Thoracic aorta (tissue), 2 donors: Measurements from ENCODE around the gene NTSR1. TPM values are rescaled to one million over a fixed set of nuclear protein-coding genes. Genes with fewer than 3 reads are reported as not detected.

ENCODE experiments used
- ATAC-seq: fragments of 150-250 bp; one replicate; pipeline ENCODE4 v1.8.0; 2017; ENCODE audit warnings: low read depth; ENCODE audit not compliant: insufficient number of reproducible peaks, low FRiP score
- DNase-seq: peaks from one replicate; pipeline ENCODE4 v3.0.0-alpha.2; 2020; ENCODE audit warnings: low spot score
- H3K27ac ChIP-seq, 2 donors: fragments of 200-600 bp; sonication (generic); 1 replicate in 1 of 2; 2 replicates in 1 of 2; pipeline ENCODE4 v1.5.1; 2016; ENCODE audit warnings: mild to moderate bottlenecking in 2 of 2, moderate library complexity in 2 of 2
- H3K27me3 ChIP-seq: fragments of 200-600 bp; sonication (generic); replicated peaks from 2 replicates; pipeline ENCODE4 v1.6.0; 2016; ENCODE audit warnings: mild to moderate bottlenecking; ENCODE audit not compliant: insufficient read depth
- H3K36me3 ChIP-seq: fragments of 200-600 bp; sonication (generic); one replicate; pipeline ENCODE4 v1.5.1; 2016
- H3K4me1 ChIP-seq, 2 donors: fragments of 200-600 bp; sonication (generic); 1 replicate in 1 of 2; 2 replicates in 1 of 2; pipeline versions ENCODE4 v1.5.1 to v1.6.0; 2016; ENCODE audit warnings: low read depth in 2 of 2, mild to moderate bottlenecking in 1 of 2; ENCODE audit not compliant: control insufficient read depth in 1 of 2
- H3K4me3 ChIP-seq: fragments of 200-600 bp; sonication (generic); 2 replicates; pipeline ENCODE4 v1.5.1; 2016; ENCODE audit warnings: mild to moderate bottlenecking
- H3K9me3 ChIP-seq: fragments of 200-600 bp; sonication (generic); 2 replicates; pipeline ENCODE4 v1.5.1; 2016
- CTCF ChIP-seq: fragments of 200-600 bp; sonication (generic); IDR thresholded peaks from one replicate; pipeline ENCODE4 v1.5.1; 2019; ENCODE audit warnings: antibody characterized with exemption
- total RNA-seq, 2 donors: library from RNA; depleted of rRNA; stranded (reverse); fragments of >200 nt; gene quantifications; one replicate each; pipeline versions ENCODE4 v1.1.0 to v1.2.3, GENCODE V29; 2016

Gene NTSR1
- total RNA-seq, 2 donors from 2014 or later: not detected

- no peaks in the 10 kb centered on the region for H3K36me3 ChIP-seq
- no peak overlapping the region for H3K27ac ChIP-seq
- no peaks in the 10 kb centered on the region for H3K4me1 ChIP-seq
- DNase-seq (no peak), ATAC-seq (no peak)
- H3K27me3 ChIP-seq: no peaks in the 10 kb centered on the region
- TF ChIP-seq CTCF: no peak
- no peak overlapping the region for H3K4me3 ChIP-seq
- no peaks in the 10 kb centered on the region for H3K9me3 ChIP-seq
Observed at GRCh38 chr20:62698231-62698630, 10.4 kb upstream of the NTSR1 start.

GRCh38 chr20:62699296-62699695 is 9.3 kb upstream of the NTSR1 start:
- no peak overlapping the region for H3K27ac ChIP-seq
- H3K36me3 ChIP-seq: no peaks in the 10 kb centered on the region
- H3K27me3 ChIP-seq: no peaks in the 10 kb centered on the region
- DNase-seq (no peak), ATAC-seq (no peak)
- no peak overlapping the region for H3K4me3 ChIP-seq
- peaks cover 0 to 3% of the 10 kb centered on the region in 2 donors for H3K4me1 ChIP-seq
- TF ChIP-seq CTCF: no peak
- no peaks in the 10 kb centered on the region for H3K9me3 ChIP-seq

- Histone ChIP-seq H3K9me3 (no peaks in the 10 kb centered on the region), H3K4me1 (peaks cover 0 to 4% of the 10 kb centered on the region in 2 donors), H3K27ac (no peak overlapping the region), H3K4me3 (no peak overlapping the region), H3K27me3 (no peaks in the 10 kb centered on the region), H3K36me3 (no peaks in the 10 kb centered on the region)
- ATAC-seq (no peak), DNase-seq (no peak)
- TF ChIP-seq CTCF: no peak
Observed at GRCh38 chr20:62699741-62700140, 8.9 kb upstream of the NTSR1 start.

GRCh38 chr20:62700261-62700930 is 8.2 kb upstream of the NTSR1 start:
- ATAC-seq (no peak), DNase-seq (no peak)
- Histone ChIP-seq H3K27me3 (no peaks in the 10 kb centered on the region), H3K9me3 (no peaks in the 10 kb centered on the region), H3K4me3 (no peak overlapping the region), H3K36me3 (no peaks in the 10 kb centered on the region), H3K4me1 (peaks cover 0 to 4% of the 10 kb centered on the region in 2 donors), H3K27ac (no peak overlapping the region)
- TF ChIP-seq CTCF: no peak

- H3K27ac ChIP-seq: no peak overlapping the region
- no peak for ATAC-seq
Observed at GRCh38 chr20:62701161-62702012, 7.2 kb upstream of the NTSR1 start.

More at GRCh38 chr20:62701161-62702012, 7.2 kb upstream of the NTSR1 start:
- Histone ChIP-seq H3K36me3 (no peaks in the 10 kb centered on the region), H3K9me3 (no peaks in the 10 kb centered on the region), H3K4me1 (peaks cover 0 to 4% of the 10 kb centered on the region in 2 donors), H3K27me3 (no peaks in the 10 kb centered on the region), H3K4me3 (no peak overlapping the region)
- TF ChIP-seq CTCF: no peak
- no peak for DNase-seq
